Activated CD8-positive, alpha-beta memory T cell treated with anti-CD3 and anti-CD28 coated beads for 48 hours (primary cell): Measurements from ENCODE around the gene MICALL2.

ENCODE experiments used
- DNase-seq, 3 experiments: peaks; one replicate each; pipeline ENCODE4 v3.0.0-alpha.2; 2020; ENCODE audit warnings: low read depth in 2 of 3, low spot score in 2 of 3

The MICALL2 gene

DNA sequence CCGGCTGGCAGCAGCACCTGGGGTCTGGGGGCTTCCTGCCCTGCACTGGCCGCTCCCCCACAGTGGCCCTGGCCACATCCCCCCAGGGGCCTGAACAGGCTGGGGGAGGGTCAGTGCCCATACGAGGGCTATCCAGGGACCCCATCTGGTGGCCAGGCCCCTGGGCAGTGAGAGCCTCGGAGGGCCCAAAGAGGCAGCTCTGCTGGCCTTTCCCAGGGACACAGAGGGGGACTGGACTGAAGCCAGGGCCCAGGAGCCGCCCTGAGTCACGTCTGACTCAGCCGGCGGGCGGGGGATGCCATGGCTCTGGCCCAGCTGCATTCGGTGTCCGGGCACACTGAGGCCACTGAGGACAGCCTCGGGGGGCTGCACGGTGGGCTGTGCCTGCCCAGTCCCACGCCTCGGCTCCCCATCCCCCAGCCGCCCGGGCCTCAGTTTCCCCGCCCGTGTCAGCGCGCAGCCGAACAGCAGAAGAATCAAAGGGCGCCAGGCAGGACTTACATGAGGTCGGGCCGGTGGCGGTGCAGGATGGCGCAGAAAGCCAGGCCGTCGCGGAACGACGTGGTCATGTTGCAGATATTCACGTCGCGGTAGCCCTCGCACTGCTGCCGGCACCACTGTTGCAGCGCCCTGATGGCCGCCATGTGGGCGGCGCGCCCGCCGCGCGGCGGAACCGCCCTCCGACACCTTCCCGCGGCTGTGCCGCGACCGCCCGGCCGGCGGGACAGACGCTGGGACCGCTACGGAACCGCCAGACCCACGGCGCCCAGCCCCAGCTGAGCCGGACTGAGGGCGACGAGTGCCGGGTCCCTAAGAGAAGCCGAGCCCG lies at the start of gene MICALL2:
TSS of gene MICALL2 (minus strand) at position 788 of the 829 bp plus-strand sequence. CDS start at position 644, 144 bp downstream.
- no peak for DNase-seq

DNA sequence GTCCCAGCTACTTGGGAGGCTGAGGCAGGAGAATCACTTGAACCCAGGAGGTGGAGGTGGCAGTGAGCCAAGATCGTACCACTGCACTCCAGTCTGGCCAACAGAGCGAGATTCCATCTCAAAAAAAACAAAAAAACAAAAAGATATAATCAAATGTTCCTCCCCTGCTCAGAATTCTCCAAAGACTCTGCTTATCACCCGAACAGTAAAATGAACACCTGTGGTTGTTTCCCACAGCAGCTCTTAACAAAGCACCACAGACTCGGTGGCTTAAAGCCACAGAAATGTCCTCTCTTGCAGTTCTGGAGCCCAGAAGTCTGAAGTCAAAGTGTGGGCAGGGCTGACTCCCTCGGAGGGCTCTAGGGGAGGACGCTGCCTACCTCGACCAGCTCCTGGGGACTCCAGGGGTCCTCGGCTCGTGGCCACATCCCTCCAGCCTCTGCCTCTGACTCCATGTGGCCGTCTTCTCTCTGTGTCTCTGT lies 49.0 kb upstream of the MICALL2 start:
- no peak for DNase-seq

DNA sequence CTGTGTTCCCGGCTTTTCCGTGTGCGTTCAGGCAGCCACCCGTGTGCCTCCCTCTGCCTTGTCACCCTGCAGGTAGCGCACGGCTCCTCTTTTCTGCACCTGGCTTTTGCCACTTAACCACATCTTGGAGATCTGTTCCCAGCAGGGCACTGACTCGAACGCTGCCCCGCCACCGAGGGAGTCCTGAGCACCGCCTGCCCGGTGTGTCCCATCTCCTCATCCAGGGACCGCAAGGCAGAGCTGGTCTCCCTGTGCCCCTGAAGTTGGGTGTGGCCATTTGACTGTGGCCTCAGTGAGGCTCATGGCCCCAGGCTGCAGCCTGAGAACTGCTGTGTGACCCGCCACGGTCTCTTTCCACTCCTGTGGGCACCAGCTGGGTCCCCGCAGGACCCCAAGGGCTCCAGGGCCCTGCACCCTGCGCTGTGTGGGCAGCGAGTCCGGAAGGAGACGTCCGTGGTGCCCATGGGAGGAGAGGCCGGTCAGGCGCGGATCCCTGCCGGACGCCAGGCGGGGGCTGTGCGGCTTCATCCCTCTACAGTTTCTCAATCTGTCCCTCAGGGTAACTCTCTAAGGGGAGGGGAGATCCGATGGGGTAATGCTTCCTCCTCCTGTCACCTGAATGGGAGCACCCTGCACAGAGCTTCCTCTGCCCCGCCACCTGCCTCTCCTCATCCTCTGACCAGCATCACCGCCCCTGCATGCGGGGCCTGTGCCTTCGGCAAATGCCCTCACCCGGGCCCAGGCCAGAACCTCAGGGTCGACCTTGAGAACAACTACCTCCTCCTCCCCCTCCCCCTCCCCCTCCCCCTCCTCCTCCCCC lies 46.7 kb upstream of the MICALL2 start:
- DNase-seq = no peak

DNA sequence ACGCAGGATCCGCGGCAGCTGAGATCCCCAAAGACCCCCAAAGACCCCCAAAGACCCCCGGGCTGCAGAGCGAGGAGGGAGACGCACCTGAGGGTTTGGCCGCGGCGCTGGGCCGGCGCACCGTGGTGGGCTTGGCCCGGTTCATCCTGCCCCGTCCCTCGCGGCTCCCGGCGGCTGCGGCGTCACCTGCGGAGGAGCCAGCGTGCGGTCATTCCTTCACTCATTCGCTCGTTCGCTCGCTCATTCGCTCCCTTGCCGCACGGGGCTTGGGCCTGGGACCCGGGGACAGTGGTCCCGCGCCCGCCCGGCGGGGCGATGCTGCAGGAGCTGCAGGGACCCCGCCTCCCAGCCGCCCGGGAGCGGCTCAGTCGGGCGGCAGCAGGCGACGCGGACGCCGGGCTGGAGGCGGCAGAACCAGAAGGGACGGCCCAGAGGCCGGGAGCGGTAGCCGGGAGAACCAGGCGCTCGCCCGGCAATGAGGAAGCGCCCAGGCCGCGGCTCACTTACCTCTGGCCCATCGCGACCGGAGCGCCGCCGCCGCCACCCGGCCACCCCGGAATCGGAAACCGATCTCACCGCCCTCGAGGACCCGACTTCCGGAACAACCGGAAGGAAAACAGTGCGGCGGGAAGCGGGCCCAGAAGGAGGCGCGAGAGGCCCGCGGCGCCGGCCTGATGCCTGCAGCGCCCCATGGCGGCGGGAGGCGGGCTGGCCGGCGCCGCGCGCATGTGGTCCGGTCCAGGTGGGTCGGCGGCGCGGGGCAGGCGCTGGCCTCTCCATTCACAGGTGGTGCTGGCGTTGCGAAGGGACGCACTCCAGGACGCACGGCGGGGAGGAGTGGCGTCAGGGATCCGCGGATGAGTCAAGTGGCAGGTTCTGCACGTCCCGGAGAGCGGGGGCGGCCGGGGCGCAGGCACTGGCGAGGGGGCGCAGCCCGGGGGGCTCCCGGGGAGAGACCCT lies 44.8 kb upstream of the MICALL2 start, which contains the start of gene INTS1:
TSS of gene INTS1 (minus strand) at position 574 of the 960 bp plus-strand sequence. CDS start at position 145, 429 bp downstream.
- peak; percentile 73 to 79 (median 75) for DNase-seq

DNA sequence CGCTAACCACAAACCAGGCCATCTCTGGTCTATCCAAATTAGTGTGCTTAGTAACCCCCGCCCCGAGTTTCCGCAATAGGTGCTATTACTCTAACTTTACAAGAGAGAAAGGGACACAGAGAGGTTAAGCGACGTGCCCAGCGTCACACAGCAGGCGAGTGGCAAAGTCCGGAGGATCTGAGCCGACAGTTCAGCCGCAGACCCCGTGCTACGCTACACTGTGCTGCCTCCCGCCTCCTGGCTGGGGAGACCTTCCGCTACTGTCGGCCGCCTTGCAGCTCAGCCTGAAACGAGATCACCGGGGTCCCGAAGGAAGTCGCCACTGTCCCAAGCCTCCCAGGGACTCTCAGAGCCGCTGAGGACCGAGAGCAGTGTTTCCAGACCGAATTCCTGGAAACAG lies 44.1 kb upstream of the MICALL2 start:
- DNase-seq = no peak

DNA sequence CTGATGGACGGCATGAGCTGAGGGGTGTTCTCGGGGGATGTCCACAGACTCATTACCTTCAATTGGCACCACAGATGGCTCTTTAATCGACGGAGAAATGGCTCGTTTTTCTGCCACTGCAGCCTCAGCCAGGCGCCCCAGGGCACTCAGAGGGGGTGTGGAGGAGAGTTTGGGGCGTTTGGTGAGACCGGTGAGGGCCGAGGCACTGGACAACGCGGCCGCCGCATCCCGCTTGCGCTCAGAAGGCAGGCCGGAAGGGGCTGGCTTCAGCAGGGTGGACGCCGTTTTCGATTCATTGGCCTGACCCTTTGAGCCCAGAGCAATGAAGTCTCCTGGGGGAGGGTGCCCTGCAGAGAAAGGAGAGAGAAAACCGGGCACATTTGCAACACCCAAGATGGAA lies 43.6 kb upstream of the MICALL2 start:
- no peak for DNase-seq

DNA sequence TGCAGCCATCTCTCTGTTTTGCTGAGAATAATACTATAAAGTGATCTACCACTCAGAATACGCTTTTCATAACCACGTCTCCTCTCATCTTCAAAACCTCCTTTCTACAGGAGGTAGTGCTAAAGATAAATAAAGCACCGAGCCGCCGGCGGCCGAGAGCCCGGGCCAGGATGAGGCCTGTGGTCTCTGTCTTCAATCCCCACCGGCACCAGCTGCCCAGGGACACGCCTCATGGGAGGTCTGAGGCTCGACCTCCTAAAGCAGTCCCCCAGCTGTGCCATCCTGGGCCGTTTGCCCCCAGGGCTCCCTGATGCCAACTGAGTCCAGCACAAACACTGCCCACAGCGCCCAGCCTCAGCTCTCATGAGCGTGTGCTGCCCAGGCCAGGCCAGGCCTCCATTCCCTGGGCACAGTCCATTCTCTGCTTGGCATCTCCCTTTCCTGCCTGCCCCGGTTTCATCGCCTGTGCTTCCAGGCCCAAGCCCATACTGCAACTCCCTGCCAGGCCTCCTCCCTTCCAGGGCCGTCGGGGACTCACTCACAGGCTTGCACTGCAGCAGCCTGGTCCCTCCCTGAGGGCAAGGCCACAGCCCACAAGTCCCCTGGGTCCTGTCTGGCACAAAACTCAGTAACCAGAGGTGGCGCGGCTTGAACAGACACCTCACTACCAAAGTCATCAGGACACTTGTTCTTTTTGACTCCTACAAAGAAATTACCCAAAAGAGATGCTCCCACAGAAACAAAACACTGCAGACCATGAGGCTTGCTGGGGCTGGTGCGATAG lies 42.4 kb upstream of the MICALL2 start:
- no peak for DNase-seq

DNA sequence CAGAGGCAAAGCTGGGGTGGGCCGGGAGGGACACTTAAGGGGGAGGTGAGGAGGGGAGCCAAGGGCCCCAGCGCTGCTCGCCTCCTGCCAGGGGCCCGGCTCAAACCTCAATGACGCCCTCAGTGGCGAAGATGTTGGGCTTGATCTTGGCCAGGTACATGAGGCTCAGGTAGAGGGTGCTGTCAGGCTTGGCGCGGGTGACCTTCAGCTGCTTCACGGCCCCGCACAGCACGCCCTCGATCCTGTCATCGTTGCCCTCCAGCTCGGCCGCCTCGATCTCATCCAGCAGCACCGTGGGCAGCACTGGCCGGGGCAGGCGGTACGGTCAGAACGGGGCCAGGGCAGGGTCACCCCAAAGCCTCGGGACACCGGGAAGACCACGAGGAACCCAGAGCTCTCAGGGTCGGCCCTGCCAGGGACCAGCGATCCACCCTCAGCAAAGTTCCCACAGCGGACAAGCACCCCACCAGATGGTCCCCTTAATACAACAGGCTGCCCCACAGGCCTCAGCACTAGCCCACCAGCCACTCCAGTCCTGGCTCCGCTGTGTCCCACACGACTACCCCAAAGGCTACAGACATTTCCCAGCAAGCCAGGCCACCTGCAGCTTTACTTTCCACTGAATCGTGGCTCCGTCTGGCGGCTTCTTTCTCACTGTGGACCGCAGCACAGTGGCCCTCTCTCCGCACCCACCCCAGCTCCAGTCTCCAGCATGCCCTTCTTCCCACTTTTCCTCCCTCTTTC lies 41.0 kb upstream of the MICALL2 start:
- no peak for DNase-seq

DNA sequence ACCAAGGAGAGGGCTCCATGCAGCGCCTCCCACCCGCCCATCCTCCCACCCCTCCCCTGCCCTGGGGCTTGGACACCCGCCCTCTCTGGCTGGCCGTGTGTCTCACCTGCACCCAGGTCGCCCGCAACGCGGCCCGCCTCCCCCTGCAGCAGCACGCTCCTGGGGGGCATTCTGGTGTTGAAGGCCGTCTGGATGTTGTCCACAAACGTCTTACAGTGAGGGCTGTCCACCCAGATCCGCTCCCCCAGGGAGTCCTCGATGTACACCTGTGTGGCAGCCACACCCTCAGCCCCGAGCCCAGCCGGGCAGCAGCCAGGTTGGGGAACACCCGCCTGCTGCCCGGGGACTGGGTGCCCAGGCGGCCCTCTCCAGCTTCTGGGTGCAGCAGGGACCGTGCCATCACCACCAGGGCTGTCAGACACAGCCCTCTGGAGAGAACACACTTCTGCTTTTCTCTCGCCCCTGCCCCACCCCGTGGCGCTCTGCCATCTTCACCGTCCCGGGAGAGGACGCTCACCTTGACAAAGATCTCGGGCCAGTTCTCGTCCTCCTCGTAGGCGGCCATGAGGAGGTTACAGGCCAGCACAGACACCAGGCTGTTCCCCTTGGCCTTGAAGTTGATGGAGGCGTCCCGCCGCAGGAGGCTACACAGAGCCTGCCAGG lies 40.2 kb upstream of the MICALL2 start:
- DNase-seq = no peak

DNA sequence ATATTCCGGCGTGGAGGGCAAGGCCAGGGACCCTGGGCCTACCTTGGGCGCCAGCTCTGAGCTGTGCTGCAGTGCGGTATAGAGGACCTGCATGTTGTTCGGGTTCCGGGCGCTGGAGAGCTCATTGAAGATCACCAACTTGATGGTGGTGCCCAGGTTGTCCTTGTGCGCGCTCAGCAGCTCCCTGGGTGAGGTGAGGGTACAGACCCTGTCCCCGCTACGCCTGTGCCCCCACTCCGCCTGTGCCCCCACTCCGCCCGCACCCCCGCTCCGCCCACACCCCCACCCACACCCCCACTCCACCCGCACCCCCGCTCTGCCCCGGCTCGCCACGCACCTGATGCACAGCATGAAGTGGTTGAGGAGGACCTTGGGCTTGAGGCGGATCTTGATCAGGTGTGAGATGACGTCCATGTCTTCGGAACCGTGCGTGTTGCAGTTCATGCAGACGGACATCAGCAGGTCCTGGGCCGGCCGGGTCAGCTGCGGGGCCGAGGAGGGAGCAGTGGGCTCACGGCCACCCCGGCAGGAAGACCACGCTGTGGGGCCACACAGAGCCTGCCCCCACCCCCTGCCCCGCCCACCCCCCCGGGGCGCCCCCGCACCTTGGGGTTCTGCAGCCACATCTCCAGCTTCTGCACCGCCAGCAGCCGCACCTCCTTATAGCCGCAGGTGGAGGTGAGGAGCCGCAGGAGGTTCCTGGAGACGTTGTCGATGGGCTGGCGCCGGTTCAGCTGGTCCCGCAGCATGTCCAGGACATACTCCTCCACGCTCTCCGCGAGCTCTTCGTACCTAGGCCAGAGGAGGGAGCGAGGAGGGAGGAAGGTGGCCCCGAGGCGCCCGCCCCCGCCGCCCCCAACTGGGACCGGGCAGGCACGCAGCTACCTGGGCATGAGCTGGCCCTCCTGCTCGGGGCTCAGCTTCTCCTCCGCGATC lies 39.4 kb upstream of the MICALL2 start:
- no peak for DNase-seq

DNA sequence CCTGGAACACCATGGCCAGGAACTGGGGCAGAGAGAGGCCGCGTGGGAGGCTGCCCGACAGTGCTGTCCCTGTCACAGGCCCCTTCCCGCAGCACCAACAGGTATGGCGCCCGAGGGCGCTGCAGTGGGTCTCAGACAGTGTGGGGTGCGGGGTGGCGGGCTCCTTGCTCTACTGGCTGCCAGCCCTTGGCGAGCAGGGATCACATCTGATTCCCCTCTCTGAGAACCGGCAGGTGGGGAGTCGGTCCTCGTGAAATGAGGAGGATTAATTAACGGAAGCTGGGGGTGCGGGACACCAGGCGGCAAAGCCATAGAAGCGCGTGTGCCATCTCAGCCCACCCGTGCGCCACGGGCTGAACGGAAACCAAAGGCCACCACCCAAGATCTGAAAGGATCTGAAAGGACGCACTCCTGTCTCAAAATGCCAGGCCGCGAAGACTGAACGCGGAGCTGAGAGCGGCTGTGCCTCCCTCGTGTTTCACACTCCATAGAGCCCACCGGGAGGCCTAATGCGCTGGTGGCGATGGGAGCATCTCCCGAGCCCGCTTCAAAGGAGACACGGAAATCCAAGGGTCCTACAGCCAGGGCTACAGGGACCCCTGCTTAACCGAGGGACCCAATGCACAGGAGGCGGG lies 38.1 kb upstream of the MICALL2 start:
- no peak for DNase-seq

DNA sequence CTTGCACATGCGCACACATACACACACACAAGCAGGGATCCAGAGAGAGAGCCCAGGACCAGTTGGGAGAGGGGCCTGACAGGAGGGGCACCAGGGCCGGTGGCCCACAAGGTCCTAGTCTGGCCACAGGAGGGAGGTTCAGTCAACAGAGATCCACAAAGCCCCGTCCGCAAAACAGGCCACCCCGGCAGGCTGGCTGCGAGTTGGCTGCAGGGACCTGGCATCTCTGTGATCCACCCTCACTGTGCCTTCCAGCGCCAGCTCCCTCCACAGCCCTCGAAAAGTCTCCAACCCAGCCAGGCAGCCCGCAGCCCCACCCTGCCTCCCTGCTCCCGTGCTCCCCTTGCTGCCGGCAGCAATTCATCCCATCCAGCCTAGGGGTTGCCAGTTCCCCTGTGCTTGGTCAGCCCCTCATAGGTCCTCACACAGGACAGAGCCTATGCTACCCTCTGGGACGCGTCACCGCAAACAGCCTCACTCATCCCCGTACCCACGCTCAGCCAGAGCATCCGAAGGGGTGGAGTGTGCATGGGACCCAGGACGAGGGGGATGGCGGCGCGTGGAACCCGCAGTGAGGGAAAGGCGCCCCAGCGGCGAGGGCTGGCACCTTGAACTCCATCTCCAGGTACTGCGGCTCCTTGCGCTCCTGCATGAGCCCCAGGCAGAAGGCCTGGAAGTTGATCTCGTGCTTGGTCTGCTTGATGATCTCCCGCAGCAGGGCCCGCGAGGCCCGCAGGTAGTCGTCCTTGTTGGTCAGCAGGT lies 37.4 kb upstream of the MICALL2 start:
- no peak for DNase-seq

DNA sequence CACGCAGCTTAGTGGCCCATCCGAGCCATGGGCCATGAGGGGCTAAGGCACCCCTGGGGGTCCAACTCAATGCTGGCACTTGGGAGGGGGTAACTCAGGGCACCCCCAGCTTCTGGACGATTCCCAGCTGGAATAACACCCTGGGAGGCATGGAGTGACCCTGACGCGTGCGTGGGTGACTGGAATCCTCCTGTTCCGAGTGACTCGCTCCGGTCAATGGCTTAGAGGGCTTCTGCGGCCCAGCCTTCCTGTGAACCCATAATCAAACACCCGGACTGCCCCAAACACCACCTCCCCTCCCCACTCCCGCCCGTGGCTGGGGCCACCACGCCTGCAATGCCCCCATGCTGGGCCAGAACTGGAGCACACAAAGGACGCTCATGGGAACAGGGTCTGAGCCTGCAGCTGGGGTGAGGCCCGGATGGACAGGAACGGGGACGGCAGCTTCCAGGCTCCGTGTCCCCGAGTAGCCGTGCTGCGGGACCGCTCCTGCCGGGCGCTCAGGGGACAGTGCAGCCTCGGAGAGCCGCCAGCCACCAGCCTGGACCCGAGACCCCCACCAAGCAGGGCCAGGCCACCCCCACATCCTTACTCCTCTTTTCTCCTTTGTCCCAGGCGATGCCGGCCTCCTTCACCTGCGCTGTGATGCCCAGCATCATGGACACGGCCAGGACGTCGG lies 36.4 kb upstream of the MICALL2 start:
- DNase-seq = no peak

DNA sequence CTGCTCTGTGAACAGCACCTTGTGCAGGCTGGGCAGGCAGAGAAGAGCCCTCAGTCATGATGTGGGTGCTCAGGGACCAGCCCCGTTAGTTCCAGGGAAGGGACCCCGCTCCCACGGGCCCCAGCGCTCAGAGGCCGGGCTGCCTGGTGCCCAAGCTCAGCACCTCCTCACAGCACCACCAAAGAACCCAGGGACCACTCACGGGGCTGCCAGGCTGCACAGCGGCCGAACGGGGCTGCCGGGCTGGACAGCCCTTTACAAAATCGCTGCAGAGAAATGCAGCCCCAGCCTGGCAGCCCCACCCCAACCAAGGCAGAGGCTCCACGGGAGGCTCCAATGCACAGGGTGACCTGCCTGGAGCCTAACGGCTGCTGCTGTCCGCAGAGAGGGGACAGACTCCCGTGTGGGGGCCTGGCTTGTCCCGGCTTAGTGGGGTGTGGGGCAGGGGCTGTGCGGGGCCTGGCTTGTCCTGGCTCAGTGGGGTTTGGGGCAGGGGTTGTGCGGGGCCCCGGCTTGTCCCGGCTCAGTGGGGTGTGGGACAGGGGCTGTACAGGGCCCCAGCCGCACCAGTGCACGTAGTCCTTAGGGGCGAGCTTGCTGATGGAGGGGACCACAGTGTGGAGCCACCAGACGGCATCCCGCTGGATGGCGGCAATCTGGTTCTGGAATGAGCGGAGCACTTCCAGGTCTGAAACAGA lies 35.7 kb upstream of the MICALL2 start:
- no peak for DNase-seq

DNA sequence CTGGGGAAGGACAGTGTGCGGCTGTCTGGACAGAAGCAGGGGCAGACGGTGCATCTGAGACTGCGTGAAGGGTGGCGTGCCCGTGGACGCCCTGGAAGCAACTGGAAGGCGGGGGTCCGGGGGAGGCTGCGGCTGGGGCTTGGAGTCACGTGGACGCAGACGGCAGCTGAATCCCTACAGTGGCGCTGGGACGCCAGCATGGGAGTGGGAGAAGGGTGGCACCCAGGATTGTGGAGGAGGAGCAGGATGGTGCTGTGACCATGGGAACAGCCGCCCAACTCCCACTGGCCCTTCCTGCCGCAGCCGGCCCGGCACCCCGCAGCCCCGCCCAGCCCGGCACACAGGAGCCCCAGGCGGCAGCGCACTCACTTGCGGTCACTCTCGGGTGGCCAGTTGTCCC lies 35.2 kb upstream of the MICALL2 start:
- DNase-seq = no peak
